GM19328 (cell line): ENCODE data around the gene SRSF2.
"Not testable (repeated sequence)": the region's sequence is repeated elsewhere in the genome, so short reads cannot be mapped to it uniquely, and the experiment has no call there.

ENCODE experiments used
- ATAC-seq: cut with Tn5 transposase; IDR thresholded peaks from one replicate; pipeline ENCODE4 v1.9.1; 2021; ENCODE audit warnings: mild to moderate bottlenecking, moderate library complexity; ENCODE audit not compliant: unreplicated experiment

The SRSF2 gene

DNA sequence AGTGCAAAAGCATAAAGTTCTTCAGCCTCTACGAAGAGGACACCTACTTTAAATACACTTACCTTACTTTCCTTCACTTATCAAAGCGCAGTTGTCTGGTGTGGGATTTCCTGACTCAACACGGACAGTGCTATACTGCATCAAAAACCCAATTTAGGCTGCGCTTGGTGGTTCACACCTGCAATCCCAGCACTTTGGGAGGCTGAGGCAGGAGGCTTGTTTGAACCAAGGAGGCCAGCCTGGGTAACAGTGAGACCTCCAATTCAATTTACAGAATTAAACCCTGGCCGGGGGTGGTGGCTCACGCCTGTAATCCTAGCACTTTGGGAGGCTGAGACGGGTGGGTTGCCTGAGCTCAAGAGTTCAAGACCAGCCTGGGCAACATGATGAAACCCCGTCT, 14.9 kb downstream of the SRSF2 start:
- ATAC-seq: no peak

GRCh38 chr17:76721463-76721862, 15.7 kb downstream of the SRSF2 start:
- ATAC-seq: no peak

GRCh38 chr17:76720941-76721340, 16.2 kb downstream of the SRSF2 start:
- ATAC-seq: no peak

DNA sequence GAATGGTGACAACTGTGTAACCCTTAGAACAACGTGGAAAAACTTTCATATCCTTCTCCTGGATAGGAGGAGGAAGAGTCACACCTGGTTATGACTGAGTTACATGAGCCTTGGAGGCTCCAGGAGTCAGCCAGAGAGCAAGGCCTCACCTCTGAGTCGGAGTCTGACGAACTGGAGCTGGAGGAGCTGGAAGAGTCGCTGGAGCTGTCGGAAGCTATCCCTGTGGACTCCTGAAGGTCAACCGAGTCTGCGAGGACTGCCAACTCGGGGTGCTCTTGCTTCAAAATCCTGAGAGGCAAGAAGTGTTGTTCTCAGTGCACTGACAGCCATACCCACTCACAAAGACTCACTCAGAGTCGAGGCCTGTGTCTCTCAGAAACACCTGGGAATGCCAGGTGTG, 16.9 kb downstream of the SRSF2 start:
- ATAC-seq: no peak

- ATAC-seq: no peak
Observed at GRCh38 chr17:76718516-76718915, 18.6 kb downstream of the SRSF2 start.

DNA sequence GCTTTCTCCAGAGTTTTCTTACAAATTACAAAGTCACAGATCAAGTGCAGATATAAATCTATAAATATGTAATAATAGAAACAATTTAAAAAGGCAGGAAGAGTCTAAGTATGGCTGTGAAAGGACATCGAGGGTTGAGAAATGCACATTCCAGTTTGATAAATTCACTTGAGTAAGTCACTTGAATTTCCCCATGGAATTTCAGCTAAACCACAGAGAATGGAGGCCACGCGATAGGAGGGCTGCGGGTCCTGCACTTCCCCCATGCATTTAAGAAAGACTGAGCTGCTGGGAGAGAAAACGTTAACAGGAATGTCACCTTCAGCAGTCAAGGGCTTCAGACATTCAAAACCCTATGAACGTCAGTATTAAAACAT, 20.3 kb downstream of the SRSF2 start:
- no peak for ATAC-seq

GRCh38 chr17:76716146-76716838, 20.8 kb downstream of the SRSF2 start:
- ATAC-seq: no peak

DNA sequence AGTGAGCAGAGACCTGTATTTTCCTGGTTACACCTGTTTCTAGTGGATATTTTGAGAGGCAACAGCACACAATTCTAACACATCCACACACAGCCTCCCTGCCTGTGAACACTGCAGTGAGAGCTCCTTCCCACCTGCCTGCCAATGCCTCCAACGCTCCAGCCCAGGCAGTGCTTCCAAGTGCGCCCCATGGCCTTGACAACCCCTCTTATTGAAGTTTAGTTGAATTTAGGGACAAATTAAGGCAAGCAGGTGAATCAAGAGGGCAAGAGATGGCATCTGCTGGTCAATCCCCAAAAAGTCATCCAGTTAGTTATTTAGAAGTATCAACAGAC, 21.7 kb downstream of the SRSF2 start:
- ATAC-seq: no peak

- no peak for ATAC-seq
Observed at GRCh38 chr17:76714822-76715495, 22.2 kb downstream of the SRSF2 start.

- ATAC-seq: no peak
Observed at GRCh38 chr17:76714336-76714735, 22.8 kb downstream of the SRSF2 start.

GRCh38 chr17:76713765-76714164, 23.4 kb downstream of the SRSF2 start:
- no peak for ATAC-seq

DNA sequence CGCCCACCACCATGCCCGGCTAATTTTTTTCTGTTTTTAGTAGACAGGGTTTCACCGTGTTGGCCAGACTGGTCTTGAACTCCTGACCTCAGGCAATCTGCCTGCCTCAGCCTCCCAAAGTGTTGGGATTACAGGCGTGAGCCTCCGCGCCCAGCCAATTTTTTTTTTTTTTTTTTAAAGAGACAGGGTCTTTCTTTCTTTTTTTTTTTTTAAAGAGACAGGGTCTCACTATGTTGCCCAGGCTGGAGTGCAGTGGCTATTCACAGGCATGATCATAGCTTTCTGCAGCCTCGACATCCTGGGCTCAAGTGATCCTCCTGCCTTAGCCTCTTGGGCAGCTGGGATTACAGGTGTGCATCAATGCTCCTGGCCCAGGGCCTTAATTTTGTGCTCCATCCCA, 24.8 kb downstream of the SRSF2 start:
- not testable (repeated sequence) for ATAC-seq

- no peak for ATAC-seq
Observed at GRCh38 chr17:76710863-76711611, 26.1 kb downstream of the SRSF2 start, which contains the start of gene MXRA7. Gene MXRA7 (minus strand): TSS chr17:76710965. CDS start chr17:76710946, 19 bp downstream.

DNA sequence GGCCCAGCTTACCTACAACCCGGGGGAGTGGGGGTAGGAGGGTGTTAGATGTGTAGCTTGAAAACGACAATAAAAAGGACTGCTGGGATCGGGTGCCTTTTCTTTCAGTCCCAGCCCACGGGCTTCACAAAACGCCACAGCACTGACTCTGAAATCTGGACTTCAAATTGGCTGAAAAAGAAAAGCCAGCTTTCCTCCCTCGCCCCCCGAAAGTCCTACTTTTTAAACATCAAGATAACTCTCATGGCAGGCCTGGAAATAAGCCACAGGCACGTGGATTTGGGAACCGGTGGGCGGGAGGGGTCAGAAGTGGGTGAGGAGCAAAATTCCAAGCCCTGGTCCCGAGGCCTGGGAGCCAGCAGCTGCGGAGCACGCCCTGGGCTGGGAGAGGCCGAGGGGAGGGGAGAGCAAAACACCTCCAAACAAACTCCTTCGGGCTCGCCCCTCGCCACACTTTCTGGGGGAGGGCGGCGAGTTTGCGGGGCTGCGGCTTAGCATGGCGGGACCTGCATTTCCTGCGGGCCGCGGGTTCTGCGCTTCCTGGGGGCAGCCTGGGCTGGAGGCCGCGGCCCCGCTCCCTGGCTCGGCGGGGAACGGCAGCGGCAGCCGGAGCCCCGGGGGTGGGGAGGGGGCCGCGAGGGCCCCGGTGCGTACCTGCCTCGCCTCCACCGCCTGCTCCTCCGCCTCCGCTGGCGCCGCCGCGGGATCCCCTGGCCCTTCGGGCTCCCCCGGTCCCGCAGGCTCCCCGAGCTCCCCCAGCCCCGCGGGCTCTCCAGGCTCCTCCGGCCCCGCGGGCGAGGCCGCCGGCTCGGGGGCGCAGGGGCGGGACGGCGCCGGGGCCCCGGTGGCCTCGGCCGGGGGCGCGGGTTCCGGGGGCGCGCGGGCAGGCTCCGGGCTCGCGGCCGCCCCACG, 26.9 kb downstream of the SRSF2 start:
- ATAC-seq: not testable (repeated sequence)

GRCh38 chr17:76709077-76709950, 27.8 kb downstream of the SRSF2 start:
- ATAC-seq: no peak

- no peak for ATAC-seq
Observed at GRCh38 chr17:76707985-76708807, 28.9 kb downstream of the SRSF2 start.

- no peak for ATAC-seq
Observed at GRCh38 chr17:76706817-76707216, 30.3 kb downstream of the SRSF2 start.

DNA sequence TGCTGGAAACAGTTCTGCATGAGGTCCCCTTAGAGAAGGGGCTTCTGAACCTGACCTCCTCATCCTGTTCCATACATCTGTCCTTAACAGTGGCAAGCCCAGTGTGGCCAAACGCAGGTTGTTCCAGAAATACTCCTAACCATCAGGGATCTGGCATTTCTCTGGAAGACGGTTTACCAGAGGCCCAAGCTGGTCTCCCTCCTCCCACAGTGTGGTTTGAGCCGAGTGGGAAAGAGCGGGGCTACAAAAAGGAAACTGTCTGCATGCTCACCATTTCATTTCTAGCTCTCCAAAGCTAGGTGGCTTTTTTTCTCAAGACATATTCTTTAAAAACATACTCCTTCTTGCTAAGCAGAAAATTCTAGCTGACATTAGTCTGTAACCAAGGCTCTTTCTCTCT, 32.3 kb downstream of the SRSF2 start:
- ATAC-seq: no peak

DNA sequence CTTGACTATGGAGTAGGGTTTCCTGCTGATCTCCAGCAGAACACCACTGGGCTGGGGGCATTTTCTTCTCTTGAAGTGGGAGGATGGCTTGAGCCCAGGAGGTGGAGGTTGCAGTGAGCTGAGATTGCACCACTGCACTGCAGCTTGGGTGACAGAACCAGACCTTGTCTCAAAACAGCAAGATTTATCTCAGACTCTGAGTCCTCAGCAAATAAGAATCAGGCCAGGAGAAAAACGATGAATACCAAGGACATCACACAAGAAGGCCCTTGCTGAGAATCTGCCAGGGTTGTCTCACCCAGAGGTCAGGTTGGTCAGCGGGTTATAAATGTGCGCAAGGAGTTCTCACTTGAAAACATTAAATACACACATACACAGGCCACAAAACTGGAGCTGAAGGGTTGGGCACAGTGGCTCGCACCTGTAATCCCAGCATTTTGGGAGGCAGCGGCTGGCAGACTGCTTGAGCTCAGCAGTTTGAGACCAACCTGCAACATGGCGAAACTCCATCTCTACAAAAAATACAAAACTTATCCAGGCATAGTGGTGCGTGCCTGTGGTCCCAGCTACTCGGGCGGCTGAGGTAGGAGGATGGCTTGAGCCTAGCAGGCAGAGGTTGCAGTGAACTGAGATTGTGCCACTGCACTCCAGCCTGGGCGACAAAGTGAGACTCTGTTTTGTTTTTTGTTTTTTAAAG, 34.0 kb downstream of the SRSF2 start:
- ATAC-seq: no peak
